G401 (cell line): ENCODE measurements around the gene KRTAP6-1. TPM values are rescaled to one million over a fixed set of nuclear protein-coding genes. Genes with fewer than 3 reads are reported as not detected.

Experiments used
- DNase-seq: peaks from one replicate; pipeline ENCODE4 v3.0.0-alpha.2; 2015; ENCODE audit warnings: low spot score
- in situ Hi-C: cut with HindIII; loops from 2 replicates; pipeline ENCODE4 v1.10.0; 2016; ENCODE audit warnings: low sequenced_read_pairs, mixed read lengths
- total RNA-seq: library from RNA; depleted of rRNA; stranded (reverse); fragments of >200 nt; shearing (Covaris generic); gene quantifications from 2 replicates; pipeline ENCODE4 v1.2.3, GENCODE V29; 2014; rRNA removed

The KRTAP6-1 gene
- total RNA-seq, 1 experiment from 2014 or later = not detected

DNA sequence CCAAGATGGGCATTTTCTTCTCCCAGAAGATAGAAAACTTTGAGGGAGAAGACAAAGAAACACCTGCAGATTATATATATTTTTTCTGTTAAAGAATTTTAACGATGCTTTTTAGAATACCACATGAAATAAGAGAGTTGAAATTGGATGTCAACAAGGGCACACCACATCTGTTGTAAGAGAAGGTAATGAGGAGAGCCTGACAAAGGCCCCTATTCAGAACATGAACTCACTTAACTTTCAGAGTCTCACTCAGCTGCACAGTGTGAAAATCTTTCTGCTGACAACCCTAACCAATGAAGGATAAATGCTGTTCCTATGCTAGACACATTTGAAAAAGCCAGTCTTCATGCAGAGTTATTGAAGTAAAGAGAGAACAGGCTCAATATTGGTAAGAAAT, 30.9 kb downstream of the KRTAP6-1 start:
- in situ Hi-C loops = no loop called here
- DNase-seq = no peak

DNA sequence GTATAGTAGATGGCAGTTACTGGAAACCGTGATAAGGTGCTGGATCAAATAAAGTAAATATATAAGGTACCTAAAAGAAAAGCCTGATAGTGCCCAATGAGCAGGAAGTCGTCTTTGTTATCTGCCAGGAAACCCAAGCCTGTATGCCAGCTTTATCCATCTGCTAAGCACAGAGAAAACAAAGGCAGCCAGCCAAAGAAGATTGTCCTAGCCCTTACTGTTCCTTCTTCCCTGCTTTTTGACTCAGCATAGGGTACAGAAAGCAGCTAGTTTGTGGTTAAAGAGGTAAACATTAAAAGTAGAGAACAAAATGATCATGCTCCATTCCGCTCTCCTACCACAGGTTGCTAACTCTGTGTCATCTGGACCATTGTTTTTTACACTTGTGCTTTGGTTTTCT, 33.6 kb downstream of the KRTAP6-1 start:
- peak; percentile 93 for DNase-seq
- in situ Hi-C loops = no loop called here

DNA sequence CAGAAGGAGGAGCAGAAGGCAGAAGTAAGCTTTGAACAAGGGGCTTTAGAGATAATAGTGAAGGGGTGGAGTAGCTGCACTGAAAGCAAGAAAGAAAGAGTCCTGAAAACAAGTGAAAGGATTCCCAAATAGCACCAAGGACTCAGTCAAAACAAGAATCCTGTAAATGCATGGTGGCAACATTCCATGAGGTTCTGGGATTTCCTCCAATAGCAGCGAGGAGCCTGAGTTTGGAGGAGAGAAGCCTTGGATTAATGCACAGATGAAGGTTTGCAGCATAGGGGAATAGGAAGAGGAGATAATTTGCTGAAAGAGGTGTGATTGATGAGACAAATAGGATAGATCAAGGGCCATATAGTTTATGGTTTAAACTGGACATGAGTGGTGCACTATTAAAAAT, 34.4 kb downstream of the KRTAP6-1 start:
- in situ Hi-C loops = no loop called here
- DNase-seq = peak; percentile 90

DNA sequence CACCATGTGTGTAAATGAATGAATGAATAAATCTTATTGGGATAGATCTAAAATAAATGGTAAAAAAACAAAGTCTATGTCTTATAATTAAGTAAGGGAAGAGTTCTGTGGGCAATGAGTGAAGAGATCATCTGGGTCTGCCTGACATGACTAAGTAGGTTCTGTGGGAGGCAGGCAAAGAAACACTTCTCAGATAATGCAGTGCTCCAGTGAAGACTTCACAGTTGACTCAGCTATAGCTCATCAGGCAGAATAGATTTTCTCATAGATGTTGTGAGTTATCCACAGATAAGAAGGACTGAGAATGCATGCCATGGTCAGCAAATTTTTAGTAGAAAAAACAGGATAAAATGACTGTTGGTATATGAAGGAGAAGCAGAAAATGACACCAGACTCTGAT, 36.0 kb downstream of the KRTAP6-1 start:
- in situ Hi-C loops = no loop called here
- no peak for DNase-seq

DNA sequence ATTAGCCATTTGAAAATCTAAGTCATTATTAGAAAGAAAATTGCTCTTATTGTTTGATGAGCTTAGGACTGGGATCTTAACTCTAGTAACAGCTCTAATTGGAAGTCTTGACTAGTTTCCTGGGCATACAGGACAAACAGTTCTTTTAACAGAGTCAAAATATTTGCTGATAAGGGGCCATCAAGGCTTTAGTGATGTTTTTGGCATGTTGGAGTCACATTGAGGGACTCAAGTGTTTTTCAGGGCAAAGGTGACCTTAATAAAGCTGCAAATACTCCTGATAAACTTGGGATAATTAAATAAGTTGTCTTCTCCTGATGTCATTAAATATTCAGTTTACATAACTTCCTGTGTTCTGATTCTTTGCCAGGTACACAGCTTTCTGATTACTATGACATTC, 46.1 kb downstream of the KRTAP6-1 start:
- DNase-seq = no peak
- in situ Hi-C loops = no loop called here

DNA sequence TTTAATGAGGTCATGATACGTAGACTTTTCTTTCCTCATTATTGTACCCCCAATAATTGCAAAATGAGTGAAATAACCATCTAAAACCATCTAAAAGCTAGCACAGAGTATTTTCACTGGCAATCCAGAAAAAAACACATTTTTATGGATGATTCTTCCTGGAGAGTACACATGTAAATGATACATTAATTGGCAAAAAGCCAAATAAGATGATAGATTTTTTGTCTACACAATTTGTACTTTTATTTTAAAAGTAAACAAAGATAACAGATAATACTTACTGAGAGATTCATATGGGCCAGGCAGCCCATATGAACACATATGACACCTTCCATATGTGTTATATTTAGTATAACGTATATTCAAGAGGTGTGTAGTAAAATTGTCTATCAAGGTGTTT, 50.1 kb downstream of the KRTAP6-1 start:
- DNase-seq = no peak
- in situ Hi-C loops = no loop called here

Other genes with a start within 250 kb of the KRTAP6-1 start
- gene KRTAP13-2, start 241.7 kb downstream of the KRTAP6-1 start, total RNA-seq = not detected in 2 replicates
- not detected in 2 replicates for gene KRTAP13-1, start 217.9 kb downstream of the KRTAP6-1 start, total RNA-seq
- not detected in 2 replicates for gene KRTAP13-3, start 188.0 kb downstream of the KRTAP6-1 start, total RNA-seq
- gene KRTAP13-4, start 183.7 kb downstream of the KRTAP6-1 start, total RNA-seq = not detected in 2 replicates
- gene KRTAP15-1, start 173.7 kb downstream of the KRTAP6-1 start, total RNA-seq = not detected in 2 replicates
- gene KRTAP19-1, start 133.6 kb downstream of the KRTAP6-1 start, total RNA-seq = not detected in 2 replicates
- not detected in 2 replicates for gene KRTAP19-2, start 126.5 kb downstream of the KRTAP6-1 start, total RNA-seq
- not detected in 2 replicates for gene KRTAP19-3, start 121.9 kb downstream of the KRTAP6-1 start, total RNA-seq
- gene KRTAP19-4, start 116.8 kb downstream of the KRTAP6-1 start, total RNA-seq = not detected in 2 replicates
- gene KRTAP19-5, start 111.8 kb downstream of the KRTAP6-1 start, total RNA-seq = not detected in 2 replicates
- gene KRTAP19-6, start 72.1 kb downstream of the KRTAP6-1 start, total RNA-seq = not detected in 2 replicates
- not detected in 2 replicates for gene KRTAP19-7, start 52.6 kb downstream of the KRTAP6-1 start, total RNA-seq
- not detected in 2 replicates for gene KRTAP22-2, start 23.5 kb downstream of the KRTAP6-1 start, total RNA-seq
- not detected in 2 replicates for gene KRTAP6-3, start 21.5 kb downstream of the KRTAP6-1 start, total RNA-seq
- gene KRTAP6-2, start 15.0 kb downstream of the KRTAP6-1 start, total RNA-seq = not detected in 2 replicates
- gene KRTAP22-1, start 12.8 kb downstream of the KRTAP6-1 start, total RNA-seq = not detected in 2 replicates
- gene KRTAP20-1, start 2.5 kb upstream of the KRTAP6-1 start, total RNA-seq = not detected in 2 replicates
- gene KRTAP20-4, start 6.7 kb upstream of the KRTAP6-1 start, total RNA-seq = not detected in 2 replicates
- gene KRTAP20-2, start 21.3 kb upstream of the KRTAP6-1 start, total RNA-seq = not detected in 2 replicates
- not detected in 2 replicates for gene KRTAP20-3, start 28.9 kb upstream of the KRTAP6-1 start, total RNA-seq
- not detected in 2 replicates for gene KRTAP21-3, start 104.8 kb upstream of the KRTAP6-1 start, total RNA-seq
- gene KRTAP21-2, start 133.3 kb upstream of the KRTAP6-1 start, total RNA-seq = not detected in 2 replicates
- not detected in 2 replicates for gene KRTAP21-1, start 141.5 kb upstream of the KRTAP6-1 start, total RNA-seq
- not detected in 2 replicates for gene KRTAP8-1, start 199.3 kb upstream of the KRTAP6-1 start, total RNA-seq
- gene KRTAP7-1, start 215.8 kb upstream of the KRTAP6-1 start, total RNA-seq = not detected in 2 replicates